Muscle of leg (tissue), 11 donors: ENCODE results near the gene ARHGEF11. TPM values are rescaled to one million over a fixed set of nuclear protein-coding genes. Genes with fewer than 3 reads are reported as not detected.

ENCODE experiments used
- DNase-seq: peaks from one replicate; pipeline ENCODE4 v3.0.0; 2013
- H3K27ac ChIP-seq: one replicate; pipeline ENCODE4 v1.5.1; 2013; ENCODE audit warnings: mild to moderate bottlenecking, low read length, control low read depth
- H3K27me3 ChIP-seq: one replicate; pipeline ENCODE4 v1.6.1; 2013; ENCODE audit warnings: low read length; ENCODE audit not compliant: control insufficient read depth, insufficient read depth
- H3K36me3 ChIP-seq: one replicate; pipeline ENCODE4 v1.6.1; 2013; ENCODE audit warnings: low read length; ENCODE audit not compliant: control insufficient read depth, insufficient read depth
- H3K4me1 ChIP-seq: one replicate; pipeline ENCODE4 v1.6.1; 2013; ENCODE audit warnings: low read length; ENCODE audit not compliant: control insufficient read depth, insufficient read depth
- H3K4me3 ChIP-seq: one replicate; pipeline ENCODE4 v1.5.1; 2013; ENCODE audit warnings: low read length, control low read depth
- H3K9me3 ChIP-seq: replicated peaks from 2 replicates; pipeline ENCODE4 v1.6.1; 2013; ENCODE audit warnings: low read depth, low read length; ENCODE audit not compliant: control insufficient read depth
- WGBS: methylation state at CpG from one replicate; pipeline ENCODE4 v1.1.5; 2013; ENCODE audit warnings: missing lambda C conversion rate; ENCODE audit not compliant: insufficient coverage; 5-methylcytosine and 5-hydroxymethylcytosine counted together
- polyA plus RNA-seq, 8 donors: library from polyadenylated mRNA; unstranded; fragments of 120-200 nt; gene quantifications; one replicate each; pipeline versions ENCODE4 v1.2.1 to v1.2.3, GENCODE V29; 2013; ENCODE audit warnings: inconsistent platforms in 1 of 8, low replicate concordance in 1 of 8; ENCODE audit not compliant: insufficient read length in 8 of 8, insufficient read depth in 1 of 8
- total RNA-seq: library from RNA; stranded (reverse); fragments of 120-200 nt; gene quantifications from one replicate; pipeline ENCODE4 v1.2.4, GENCODE V29; 2013

Gene ARHGEF11
- total and polyA plus RNA-seq, 9 donors = 18.4 to 30.0 (median 22.3) TPM

- 95% methylated on average over 9 of the region's 17 CpGs for WGBS
- Histone ChIP-seq H3K27me3 (no peaks in the 10 kb centered on the region), H3K36me3 (peaks cover 92% of the 10 kb centered on the region)
Measured at GRCh38 chr1:156947818-156948525, 97.6 kb downstream of the ARHGEF11 start.

GRCh38 chr1:156947127-156947526 lies 98.4 kb downstream of the ARHGEF11 start:
- Histone ChIP-seq H3K4me3 (no peak overlapping the region), H3K9me3 (no peaks in the 10 kb centered on the region), H3K36me3 (peaks cover 93% of the 10 kb centered on the region), H3K27me3 (no peaks in the 10 kb centered on the region), H3K4me1 (no peaks in the 10 kb centered on the region), H3K27ac (no peak overlapping the region)
- DNase-seq = no peak
- 99% methylated on average over 7 of the region's 9 CpGs for WGBS

More at GRCh38 chr1:156947818-156948525, 97.6 kb downstream of the ARHGEF11 start:
- Histone ChIP-seq H3K4me3 (no peak overlapping the region), H3K27ac (no peak overlapping the region), H3K9me3 (no peaks in the 10 kb centered on the region), H3K4me1 (no peaks in the 10 kb centered on the region)
- no peak for DNase-seq

- H3K36me3 ChIP-seq = peaks cover 93% of the 10 kb centered on the region
Measured at GRCh38 chr1:156945881-156946661, 99.5 kb downstream of the ARHGEF11 start.

GRCh38 chr1:156944848-156945247 lies 100.7 kb downstream of the ARHGEF11 start:
- DNase-seq = no peak
- Histone ChIP-seq H3K27ac (no peak overlapping the region), H3K4me1 (no peaks in the 10 kb centered on the region), H3K4me3 (no peak overlapping the region), H3K36me3 (peaks cover 94% of the 10 kb centered on the region), H3K9me3 (no peaks in the 10 kb centered on the region), H3K27me3 (no peaks in the 10 kb centered on the region)
- WGBS = 95% methylated on average over 8 of the region's 8 CpGs

More at GRCh38 chr1:156945881-156946661, 99.5 kb downstream of the ARHGEF11 start:
- Histone ChIP-seq H3K27me3 (no peaks in the 10 kb centered on the region), H3K9me3 (no peaks in the 10 kb centered on the region), H3K4me3 (no peak overlapping the region), H3K4me1 (no peaks in the 10 kb centered on the region), H3K27ac (no peak overlapping the region)
- WGBS = 84% methylated on average over 11 of the region's 11 CpGs
- DNase-seq = no peak

GRCh38 chr1:156944268-156944667 lies 101.3 kb downstream of the ARHGEF11 start:
- Histone ChIP-seq H3K4me1 (no peaks in the 10 kb centered on the region), H3K9me3 (no peaks in the 10 kb centered on the region), H3K36me3 (peaks cover 96% of the 10 kb centered on the region), H3K4me3 (no peak overlapping the region), H3K27me3 (no peaks in the 10 kb centered on the region), H3K27ac (no peak overlapping the region)
- no CpG with 5 or more reads among the region's 1 CpG for WGBS
- DNase-seq = no peak

- Histone ChIP-seq H3K27me3 (no peaks in the 10 kb centered on the region), H3K9me3 (no peaks in the 10 kb centered on the region), H3K4me3 (no peak overlapping the region), H3K27ac (no peak overlapping the region), H3K4me1 (no peaks in the 10 kb centered on the region), H3K36me3 (peaks cover 96% of the 10 kb centered on the region)
- no peak for DNase-seq
- WGBS = 100% methylated on average over 2 of the region's 3 CpGs
Measured at GRCh38 chr1:156943756-156944155, 101.8 kb downstream of the ARHGEF11 start.

GRCh38 chr1:156942576-156942975 lies 103.0 kb downstream of the ARHGEF11 start:
- Histone ChIP-seq H3K27me3 (no peaks in the 10 kb centered on the region), H3K36me3 (peaks cover 96% of the 10 kb centered on the region), H3K9me3 (no peaks in the 10 kb centered on the region), H3K4me3 (no peak overlapping the region), H3K4me1 (no peaks in the 10 kb centered on the region), H3K27ac (no peak overlapping the region)
- 80% methylated on average over 1 of the region's 7 CpGs for WGBS
- DNase-seq = no peak

- Histone ChIP-seq H3K27ac (no peak overlapping the region), H3K36me3 (peaks cover 96% of the 10 kb centered on the region), H3K4me1 (no peaks in the 10 kb centered on the region), H3K9me3 (no peaks in the 10 kb centered on the region), H3K4me3 (no peak overlapping the region), H3K27me3 (no peaks in the 10 kb centered on the region)
- DNase-seq = no peak
- 83% methylated on average over 3 of the region's 3 CpGs for WGBS
Measured at GRCh38 chr1:156942176-156942575, 103.4 kb downstream of the ARHGEF11 start.

- Histone ChIP-seq H3K9me3 (no peaks in the 10 kb centered on the region), H3K4me3 (no peak overlapping the region), H3K4me1 (no peaks in the 10 kb centered on the region), H3K36me3 (peaks cover 96% of the 10 kb centered on the region), H3K27me3 (no peaks in the 10 kb centered on the region), H3K27ac (no peak overlapping the region)
- WGBS = 88% methylated on average over 9 of the region's 10 CpGs
- no peak for DNase-seq
Measured at GRCh38 chr1:156941675-156942074, 103.9 kb downstream of the ARHGEF11 start.

GRCh38 chr1:156939786-156940334 lies 105.7 kb downstream of the ARHGEF11 start:
- no peak overlapping the region for H3K4me3 ChIP-seq
- H3K27ac ChIP-seq = no peak overlapping the region
- no peaks in the 10 kb centered on the region for H3K4me1 ChIP-seq
- DNase-seq = no peak
- WGBS = 88% methylated on average over 6 of the region's 13 CpGs
- no peaks in the 10 kb centered on the region for H3K27me3 ChIP-seq
- peaks cover 95% of the 10 kb centered on the region for H3K36me3 ChIP-seq
- H3K9me3 ChIP-seq = no peaks in the 10 kb centered on the region
